DLD1 (cell line): Measurements from ENCODE around the gene DSC1.

Source experiments
- in situ Hi-C: cut with HindIII; loops from 2 replicates; pipeline ENCODE4 v1.10.0; 2017; ENCODE audit warnings: low sequenced_read_pairs

The DSC1 gene, protein sequence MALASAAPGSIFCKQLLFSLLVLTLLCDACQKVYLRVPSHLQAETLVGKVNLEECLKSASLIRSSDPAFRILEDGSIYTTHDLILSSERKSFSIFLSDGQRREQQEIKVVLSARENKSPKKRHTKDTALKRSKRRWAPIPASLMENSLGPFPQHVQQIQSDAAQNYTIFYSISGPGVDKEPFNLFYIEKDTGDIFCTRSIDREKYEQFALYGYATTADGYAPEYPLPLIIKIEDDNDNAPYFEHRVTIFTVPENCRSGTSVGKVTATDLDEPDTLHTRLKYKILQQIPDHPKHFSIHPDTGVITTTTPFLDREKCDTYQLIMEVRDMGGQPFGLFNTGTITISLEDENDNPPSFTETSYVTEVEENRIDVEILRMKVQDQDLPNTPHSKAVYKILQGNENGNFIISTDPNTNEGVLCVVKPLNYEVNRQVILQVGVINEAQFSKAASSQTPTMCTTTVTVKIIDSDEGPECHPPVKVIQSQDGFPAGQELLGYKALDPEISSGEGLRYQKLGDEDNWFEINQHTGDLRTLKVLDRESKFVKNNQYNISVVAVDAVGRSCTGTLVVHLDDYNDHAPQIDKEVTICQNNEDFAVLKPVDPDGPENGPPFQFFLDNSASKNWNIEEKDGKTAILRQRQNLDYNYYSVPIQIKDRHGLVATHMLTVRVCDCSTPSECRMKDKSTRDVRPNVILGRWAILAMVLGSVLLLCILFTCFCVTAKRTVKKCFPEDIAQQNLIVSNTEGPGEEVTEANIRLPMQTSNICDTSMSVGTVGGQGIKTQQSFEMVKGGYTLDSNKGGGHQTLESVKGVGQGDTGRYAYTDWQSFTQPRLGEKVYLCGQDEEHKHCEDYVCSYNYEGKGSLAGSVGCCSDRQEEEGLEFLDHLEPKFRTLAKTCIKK

DNA sequence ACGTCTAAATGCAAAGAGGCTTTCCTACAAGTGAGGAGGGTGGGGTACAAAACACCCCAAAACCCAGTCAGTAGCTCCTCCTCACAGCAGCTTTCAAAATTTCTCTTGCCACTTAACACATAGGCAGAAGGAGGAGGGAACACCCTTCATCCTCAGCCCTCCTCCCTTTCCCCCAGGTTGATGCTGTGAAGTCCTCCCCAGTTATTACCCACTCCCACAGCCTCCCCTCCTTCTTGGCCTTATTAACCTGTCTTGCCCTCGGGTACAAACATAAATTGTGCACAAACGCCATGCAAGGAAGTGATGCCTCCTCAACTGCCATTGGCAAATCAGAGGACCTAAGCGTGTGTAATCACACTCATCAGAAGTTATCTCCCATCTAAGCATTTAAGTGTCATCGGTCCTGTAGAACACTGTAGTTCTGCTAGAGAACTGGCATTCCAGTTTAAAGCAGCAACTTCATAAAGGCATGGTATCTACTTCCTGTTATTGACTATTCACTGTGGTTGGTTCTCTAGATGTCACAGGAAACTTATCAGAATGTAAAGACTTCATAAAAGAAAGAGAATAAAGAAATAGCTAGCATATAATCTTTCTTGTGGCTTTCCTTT lies at the start of gene DSC1:
DSC1 (minus strand) TSS at position 32 of the 611 bp plus-strand sequence. CDS start 262 bp downstream, outside the sequence.
- in situ Hi-C loops: no loop called here

DNA sequence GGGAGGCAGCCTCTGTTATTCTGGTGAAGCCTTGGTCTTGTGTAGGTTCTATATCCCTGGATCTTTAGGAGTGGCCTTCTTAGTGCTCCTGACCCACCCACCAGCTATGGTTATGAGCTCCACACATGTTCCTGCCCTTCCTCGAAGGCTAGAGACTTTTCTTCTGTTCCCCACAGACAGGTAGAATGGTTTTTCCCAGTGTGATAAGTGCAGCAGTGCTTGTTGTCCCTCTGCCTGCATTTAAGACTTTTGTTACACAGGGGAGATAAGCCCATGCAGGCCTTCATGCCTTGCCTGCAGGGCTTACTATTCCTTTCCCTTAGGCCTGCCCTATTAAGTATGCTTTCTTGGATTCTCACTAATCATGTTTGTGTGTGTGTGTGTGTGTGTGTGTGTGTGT lies 48.4 kb upstream of the DSC1 start:
- in situ Hi-C loops: no loop called here

DNA sequence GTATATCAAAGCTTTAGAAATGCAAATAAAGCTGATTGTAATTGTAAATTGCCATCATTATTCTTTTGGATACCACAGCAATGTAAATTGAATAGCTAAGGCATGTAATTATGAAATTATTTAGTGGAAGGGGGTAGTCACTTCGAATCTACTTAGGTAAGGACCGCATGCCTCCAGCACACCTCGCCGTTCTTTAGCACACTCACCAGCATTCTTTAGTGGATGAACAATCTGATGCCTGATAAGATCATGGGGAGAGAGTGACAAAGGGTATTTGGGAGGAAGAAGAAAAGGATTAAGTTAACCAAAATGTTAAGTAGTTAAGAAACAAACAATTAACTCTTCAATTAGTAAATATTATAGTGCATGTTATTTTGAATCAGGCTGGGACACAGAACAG lies 46.4 kb upstream of the DSC1 start:
- in situ Hi-C loops: no loop called here

DNA sequence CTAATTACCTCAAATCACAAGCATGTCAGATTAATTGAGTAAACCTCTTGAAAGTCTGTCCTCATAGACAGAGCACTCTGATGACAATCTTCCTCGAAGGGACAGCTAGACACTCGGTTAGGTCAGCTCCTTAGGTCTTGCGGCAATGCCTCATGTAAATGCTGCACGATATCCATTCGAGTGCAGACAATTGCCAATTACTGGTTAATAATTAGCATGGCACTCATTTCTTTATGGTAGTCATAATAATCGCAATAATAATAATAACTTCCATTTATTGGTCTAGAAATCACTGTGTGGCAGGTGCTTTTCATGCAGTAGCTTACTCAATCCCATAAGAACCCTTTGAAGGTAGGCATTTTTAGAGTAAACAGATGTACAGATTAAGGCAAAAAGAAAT lies 44.7 kb upstream of the DSC1 start:
- in situ Hi-C loops: no loop called here

DNA sequence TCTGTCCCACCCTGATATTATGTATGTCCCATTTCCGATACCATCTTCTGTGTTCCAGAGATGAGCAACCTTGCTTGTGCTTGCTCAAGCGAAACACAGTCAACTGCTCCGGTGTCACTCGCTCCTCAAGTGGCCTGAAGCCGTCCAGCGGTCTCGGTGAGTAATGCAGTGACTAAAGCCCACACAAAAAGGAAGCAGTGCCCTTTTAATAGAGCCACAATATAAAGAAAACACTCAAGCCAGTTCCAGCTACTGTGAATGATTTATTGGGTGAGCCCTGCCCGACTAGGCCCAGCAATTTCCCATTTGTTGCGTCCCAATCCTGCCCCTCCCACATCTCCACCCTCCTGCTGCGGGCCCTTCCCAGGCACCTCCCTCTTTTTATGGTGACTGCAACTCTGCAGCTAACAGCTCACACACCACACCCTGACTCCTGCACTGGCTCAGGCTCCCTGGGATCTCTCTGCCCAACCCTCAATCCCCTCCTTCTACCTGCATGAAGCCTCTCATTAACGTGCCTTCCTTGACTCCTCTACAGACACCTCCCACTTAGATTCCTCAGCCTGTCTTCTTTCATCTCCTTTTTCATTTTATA lies 44.2 kb upstream of the DSC1 start:
- in situ Hi-C loops: no loop called here

DNA sequence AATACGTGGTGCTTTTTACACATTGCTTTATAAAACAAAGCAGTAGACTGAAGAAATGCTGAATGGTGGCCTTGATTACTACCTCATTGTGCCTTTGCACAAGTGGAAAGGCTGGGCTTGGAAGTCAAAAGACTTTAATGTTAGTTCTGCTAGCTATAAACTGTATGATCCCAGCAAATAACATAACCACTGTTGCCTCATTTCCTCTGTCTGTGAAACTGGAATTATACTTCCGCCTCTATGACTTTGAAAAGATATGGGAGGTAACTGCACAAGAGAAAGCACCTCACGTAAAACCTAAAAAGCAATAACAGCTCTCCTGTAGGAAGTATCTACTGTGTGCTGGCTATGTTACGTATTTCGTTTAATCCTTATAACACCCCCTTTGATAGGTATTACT lies 43.4 kb upstream of the DSC1 start:
- in situ Hi-C loops: no loop called here

DNA sequence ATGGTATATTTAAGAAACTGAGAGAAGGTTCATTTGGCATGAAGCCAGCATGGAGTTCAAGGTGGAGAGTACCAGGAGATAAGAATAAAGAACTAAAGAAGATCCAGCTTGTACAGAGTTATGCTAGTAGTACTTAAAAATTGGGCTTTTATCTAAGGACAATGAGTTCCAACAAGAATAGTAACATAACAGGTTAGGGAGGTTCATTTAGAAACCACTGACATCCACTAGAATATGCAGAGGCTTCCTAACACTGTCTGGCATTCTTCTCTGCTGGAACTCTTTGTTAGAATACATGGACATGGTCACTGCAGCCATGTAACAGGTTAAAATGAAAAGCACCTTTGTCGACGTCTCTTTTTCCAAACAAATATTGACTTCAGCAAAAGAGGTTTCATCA lies 42.6 kb upstream of the DSC1 start:
- in situ Hi-C loops: no loop called here

DNA sequence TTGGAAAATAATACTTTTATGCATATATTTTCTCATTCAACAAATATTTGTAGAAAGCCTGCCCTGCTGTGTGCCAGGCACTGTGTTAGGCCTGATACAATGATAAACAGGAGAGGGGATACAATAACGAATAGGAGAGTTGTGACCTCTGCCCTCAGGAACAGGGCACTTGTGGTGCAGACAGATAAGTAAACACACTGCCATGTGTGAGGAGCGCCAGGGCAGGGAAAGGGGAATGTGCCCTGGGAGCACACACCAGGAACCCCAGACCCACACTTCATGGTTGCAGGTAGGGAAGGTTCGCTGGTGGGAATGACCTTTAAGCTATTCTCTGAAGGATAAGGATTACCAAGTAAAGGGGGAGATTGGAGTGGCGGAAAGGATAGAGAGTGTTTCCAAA lies 42.2 kb upstream of the DSC1 start:
- in situ Hi-C loops: no loop called here

DNA sequence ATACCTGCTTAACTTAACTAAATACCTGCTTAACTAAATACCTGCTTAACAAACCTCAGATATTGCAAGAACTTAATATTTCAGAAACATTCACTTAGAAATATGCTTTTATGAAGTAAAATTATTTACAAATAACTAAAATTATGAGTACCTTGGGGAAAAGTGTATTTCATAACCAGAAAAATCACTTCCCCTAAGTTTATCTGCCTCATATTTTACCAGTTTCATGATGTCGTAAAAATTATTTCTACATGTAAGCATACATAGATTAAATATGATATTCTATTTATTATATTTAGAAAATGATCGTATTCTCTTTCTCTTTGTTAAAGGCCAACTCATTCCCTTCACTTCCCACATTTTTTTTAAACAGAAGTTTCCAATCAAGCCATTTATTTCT lies 41.5 kb upstream of the DSC1 start:
- in situ Hi-C loops: no loop called here

DNA sequence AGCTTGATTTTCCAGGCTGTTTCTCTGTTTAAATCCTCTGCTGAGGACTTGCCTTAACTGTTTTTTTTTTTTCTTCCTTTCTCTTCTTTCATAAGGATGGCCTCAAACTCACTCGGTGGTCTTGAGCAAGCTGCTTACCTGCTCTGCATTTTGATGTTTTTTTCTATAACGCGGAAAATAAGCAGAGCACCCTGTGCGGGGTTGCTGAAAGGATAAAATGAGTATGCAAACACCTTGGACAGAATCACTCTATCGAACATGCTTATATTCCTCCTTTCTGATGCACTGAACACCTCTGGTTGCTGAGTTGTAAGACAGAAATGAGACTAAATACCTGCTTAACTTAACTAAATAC lies 41.1 kb upstream of the DSC1 start:
- in situ Hi-C loops: no loop called here

DNA sequence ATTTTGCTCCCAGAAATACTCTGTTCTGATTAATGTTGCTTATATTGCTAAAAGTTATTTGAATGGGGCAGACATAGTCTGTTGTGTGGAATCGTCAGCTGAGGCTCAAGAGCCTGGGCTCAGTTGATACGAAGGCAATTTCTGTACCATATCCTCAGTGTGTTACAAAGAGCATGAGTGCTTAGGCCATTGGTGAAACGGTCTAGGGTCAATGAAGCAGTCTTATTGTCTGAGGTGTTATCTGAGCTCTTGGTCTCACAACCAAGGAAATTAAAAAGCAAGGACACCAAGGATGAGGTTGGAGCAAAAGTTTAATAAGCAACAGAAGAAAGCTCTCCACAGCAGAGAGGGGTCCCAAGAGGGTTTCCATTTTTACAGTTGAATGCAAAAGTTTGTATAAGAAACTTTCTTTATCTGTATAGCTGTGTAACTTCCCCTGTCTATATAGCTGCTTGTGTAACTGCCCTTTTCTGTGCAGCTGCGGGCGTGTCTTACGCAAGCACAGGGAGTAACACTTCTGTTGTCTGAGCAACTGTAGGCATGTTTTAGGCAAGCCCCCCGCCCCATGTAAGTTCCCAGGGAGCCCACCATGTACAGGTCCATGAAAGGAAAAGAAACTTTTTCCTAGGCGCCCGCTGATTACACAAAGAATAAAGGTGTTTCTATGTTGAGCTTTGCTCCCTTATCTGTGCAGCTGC lies 40.6 kb upstream of the DSC1 start:
- in situ Hi-C loops: no loop called here

DNA sequence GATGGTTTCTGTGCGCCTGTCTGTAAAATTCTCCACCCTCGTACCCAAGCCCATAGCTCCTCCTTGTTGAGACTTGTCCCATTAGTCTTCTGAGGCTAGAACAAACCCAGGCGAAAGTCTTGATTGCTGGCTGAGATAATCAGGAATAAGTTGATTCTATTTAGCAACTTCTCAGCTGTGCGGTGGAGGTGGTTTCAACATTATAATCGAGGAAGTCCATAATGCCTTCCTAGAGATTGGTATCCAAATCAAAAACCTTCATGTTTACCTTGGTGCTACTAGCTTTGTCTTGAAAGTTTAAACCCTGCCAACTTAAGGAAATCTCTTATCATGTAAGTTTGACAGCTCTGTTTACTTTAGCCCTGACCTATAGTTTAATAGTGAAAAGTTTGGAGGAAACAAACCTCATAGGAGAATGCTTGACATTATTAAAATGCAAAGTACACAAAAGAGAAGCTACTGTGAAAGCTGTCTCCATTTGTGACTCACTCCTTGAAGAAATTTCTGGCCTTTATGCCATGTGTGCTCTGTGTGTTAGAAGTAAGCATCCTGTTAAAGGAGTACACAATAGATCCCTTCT lies 36.6 kb upstream of the DSC1 start:
- in situ Hi-C loops: no loop called here

DNA sequence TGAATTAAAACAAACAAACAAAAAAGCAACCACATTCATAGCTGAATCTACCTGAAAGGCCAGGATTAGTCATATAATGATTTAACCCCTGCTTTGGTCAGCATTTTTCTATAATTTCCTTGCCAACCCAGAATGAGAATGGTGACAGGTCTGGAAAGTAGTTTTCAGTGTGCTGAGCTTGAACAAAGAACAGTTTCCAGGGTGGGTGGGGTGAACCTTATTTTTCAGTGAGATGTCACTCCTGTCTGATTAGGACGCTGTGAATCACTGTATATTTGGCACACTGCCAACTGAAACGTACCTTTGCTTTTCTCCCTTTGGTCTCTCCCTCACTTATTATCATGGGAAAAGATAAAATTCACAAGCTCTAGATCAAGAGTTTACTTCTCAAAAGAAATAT lies 35.0 kb upstream of the DSC1 start:
- in situ Hi-C loops: no loop called here

DNA sequence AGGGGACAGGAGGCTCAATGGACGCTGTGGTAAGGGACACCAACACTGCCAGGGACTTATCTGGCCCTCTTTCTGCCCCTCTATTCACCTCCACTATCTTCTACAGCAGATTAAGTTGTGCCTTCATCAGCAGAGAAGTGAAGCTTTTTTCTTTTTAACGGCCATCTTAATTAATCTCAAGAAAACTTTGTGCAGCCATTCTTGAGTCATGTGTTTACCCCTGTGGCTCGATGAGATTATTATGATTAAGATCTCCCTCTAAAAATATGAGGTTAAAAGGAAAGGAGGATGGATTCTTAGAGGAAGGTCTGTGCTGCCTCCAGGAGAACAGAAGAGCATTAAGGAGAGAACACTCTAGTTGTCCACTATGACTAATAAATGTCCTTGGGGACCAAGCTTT lies 32.4 kb upstream of the DSC1 start:
- in situ Hi-C loops: no loop called here

DNA sequence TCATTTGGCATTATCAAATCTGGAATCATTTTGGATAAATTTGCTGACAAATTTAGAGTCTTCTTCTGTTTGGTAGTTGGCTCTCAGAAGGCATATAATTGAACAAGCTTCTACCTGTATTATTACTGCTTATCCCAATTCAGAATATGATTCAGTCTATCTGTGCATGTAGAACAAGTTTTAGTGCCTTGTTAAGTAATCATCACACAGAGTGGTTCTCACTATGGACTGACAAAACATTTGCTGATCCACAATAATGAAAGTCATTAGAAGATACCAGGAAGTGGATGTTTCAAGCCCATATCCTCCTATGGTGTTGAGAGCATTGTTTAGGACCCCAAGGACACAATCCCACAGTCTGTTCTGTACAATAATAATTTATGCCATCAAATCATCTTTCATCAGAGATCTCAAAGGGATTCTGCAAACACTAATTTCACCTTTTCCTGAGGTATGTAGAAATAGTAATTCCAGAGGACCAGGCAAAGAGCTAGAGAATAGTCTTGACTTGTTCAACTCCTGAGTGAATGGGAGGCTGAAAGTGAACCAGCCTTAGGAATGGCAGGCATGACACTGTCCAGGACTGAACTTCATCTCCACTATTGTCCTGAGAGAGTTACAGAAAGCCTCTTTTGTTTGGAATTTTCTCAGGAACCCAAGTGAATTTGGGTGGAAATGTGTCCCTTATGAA lies 29.6 kb upstream of the DSC1 start:
- in situ Hi-C loops: no loop called here

DNA sequence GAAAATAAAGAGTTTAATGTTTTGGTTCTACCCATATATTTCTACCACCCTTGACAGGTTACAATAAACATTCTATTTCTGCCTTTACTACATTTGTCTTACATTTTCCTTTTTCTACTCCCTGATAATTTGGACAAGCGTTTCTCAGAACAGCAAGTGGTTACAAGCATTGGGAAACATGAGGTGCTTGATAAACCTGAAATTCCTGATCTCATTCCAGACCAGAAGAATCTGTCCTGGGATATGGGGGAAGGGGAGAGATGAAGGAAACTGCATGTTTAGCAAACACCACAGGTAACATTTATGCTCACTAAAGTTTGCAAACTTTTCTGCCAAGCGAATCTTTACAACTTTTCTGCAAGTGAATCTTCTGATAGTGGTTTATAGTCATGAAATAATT lies 28.3 kb upstream of the DSC1 start:
- in situ Hi-C loops: no loop called here

DNA sequence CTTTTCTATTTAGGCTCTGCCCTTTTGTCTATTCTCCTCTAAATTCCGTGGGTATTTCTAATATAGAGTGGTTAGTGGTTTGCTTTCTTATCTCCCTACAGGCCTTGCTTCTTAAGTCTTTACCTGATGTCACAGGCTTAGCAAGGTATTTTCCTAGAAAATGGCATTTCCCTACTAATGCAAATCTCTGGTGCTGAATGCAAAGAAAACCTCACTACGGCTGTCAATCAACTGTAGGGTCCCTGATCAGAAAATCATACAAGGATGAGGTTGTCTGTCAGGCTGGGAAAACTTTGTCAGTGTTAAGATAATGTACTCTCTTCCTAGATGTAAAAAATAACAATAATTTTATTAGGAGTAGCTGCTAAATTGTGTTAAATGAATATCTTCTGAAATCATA lies 27.1 kb upstream of the DSC1 start:
- in situ Hi-C loops: no loop called here

DNA sequence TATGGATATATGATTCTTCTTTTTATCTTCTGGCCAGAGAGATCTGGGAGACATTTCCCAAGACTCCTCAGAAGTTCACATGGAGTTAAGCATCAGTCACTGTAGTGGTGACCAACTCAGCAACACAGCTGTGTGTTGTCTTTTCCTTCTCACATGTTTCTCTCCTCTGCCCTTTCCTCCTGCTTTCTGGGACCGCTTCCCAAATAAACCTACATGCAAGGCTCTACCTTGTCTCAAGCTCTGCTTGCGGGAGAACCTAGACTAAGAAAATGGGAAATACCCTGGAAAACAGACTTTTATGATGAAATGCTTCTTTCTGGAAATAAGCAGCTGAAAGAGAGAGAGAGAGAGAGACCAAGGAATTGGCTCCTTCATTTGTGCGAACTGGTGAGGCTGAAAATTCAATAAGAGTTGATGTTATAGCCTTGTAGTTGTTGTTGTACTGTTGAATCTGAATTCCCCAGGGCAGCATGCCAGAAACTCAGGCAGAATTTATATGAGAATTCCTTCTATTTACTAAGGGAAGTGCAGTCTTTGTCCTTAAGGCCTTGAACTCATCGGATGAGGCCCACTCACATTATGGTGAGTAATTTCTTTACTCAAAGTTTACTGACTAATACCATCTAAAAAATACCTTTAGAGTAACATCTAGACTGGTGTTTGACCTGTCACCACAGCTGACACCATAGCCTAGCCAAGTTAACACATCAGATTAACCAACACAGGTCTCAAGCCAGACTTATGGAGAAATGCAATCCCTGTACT lies 22.7 kb upstream of the DSC1 start:
- in situ Hi-C loops: no loop called here

DNA sequence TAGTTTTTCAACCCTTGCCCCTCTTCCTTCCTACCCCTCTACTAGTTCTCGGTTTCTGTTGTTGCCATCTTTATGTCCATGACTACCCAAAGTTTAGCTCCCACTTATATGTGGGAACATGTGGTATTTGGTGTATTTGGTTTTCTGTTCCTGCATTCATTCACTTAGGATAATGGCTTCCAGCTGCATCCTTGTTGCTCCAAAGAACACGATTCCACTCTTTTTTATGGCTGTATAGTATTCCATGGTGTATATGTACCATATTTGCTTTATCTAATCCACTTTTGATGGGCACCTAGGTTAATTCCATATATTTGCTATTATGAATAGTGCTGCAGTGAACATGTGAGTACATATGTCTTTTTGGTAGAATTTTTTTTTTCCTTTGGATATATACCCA lies 20.6 kb upstream of the DSC1 start:
- in situ Hi-C loops: no loop called here
